HG03280 (cell line): ENCODE results near the gene ONECUT2.
"Not testable (repeated sequence)": the region's sequence is repeated elsewhere in the genome, so short reads cannot be mapped to it uniquely, and the experiment has no call there.

ENCODE experiments used
- ATAC-seq: cut with Tn5 transposase; IDR thresholded peaks from one replicate; pipeline ENCODE4 v1.9.1; 2021; ENCODE audit warnings: mild to moderate bottlenecking, moderate library complexity; ENCODE audit not compliant: unreplicated experiment

Gene ONECUT2

DNA sequence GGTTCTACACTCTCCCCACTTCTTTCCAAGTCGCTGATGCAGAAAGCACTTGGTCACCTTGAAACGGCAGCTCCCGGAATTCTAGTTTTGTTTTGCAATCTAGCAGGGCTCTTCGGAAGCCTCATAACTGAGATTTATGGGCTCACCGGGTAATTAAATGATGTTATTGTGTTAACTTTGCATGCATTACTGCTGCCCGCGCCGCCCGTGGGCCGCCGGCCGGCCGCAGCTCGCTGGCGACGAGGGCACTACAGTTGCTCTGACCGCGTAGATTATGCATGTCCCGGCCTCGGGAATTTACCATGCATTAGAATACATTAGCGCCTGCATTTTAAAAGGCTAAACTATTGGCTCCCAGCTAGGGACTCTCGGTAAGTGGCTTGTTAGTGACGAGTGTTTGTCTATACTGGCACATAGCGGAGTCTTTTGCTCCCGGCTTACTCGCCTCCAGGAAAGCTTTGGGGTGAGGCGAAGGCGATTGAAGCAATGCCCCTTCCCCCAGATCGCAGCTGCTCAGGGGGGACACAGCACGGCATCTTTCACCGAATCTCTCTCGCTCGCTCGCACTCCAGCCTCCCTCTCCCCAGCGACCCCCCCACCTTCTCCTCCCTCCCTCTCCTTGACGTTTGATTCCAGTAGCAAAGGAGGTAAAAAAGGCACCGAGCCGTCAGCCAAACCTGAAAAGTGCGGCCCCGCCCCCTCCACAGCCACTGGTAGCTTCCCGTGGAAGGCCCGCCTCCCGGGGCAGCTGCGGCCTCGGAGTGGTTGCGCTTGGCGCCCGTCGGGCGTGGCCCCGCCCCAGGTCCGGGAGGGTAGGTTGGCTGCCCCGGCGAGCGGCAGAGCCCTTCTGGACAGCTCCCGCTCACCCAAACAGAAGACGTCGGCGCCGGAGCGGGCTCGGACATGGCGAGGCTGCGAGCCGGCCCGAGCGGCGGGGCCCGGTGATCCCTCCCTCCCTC, at the start of gene ONECUT2:
Gene ONECUT2 (plus strand): TSS at position 839 of the 959 bp plus-strand sequence. CDS start 343 bp downstream, outside the sequence.
- peak; percentile 54 for ATAC-seq

DNA sequence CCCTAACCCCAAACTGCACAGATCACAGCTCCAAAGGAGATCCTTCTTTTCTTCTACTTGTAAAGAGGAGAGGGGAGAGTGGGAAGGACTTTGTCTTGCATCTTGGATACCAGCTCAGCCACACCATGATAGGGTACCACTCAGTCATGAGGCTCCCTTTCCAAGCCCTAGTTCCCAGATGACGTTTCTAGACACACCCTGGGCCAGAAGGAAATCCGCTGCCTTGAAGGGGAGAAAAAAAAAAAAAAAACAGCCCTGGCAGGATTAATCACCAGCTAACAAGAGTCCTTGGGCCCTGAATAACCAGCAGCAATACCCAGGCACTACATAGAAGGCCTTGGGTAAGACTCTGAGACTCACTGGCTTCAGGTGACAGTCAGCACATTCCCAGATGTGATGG, 45.9 kb upstream of the ONECUT2 start:
- ATAC-seq = no peak

DNA sequence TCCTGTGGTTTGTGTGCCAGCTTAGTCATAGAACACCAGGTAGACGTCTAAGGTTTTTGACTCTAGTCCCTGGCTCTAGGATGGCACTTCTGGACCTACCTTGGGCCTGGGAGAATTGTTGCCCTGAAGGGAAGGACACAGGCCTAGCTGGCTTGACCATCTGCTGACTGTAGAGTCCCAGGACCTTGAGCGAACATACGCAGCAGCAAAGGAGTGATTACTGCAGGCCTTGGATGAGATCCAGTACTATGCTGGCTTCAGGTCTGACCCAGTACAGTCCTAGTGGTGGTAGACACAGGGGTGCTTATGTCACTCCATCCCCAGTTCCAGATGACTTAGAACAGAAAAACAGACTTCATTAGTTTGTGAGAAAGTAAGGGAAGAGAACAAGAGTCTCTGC, 45.1 kb upstream of the ONECUT2 start:
- ATAC-seq = no peak

DNA sequence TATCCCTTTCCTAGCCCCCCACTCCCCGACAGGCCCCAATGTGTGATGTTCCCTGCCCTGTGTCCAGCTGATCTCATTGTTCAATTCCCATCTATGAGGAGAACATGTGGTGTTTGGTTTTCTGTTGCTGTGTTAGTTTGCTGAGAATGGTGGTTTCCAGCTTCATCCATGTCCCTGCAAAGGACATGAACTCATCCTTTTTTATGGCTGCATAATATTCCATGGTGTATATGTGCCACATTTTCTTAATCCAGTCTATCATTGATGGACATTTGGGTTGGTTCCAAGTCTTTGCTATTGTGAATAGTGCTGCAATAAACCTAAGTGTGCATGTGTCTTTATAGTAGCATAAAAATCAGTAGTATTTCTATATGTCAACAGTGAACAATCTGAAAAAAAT, 40.4 kb upstream of the ONECUT2 start:
- ATAC-seq = not testable (repeated sequence)

DNA sequence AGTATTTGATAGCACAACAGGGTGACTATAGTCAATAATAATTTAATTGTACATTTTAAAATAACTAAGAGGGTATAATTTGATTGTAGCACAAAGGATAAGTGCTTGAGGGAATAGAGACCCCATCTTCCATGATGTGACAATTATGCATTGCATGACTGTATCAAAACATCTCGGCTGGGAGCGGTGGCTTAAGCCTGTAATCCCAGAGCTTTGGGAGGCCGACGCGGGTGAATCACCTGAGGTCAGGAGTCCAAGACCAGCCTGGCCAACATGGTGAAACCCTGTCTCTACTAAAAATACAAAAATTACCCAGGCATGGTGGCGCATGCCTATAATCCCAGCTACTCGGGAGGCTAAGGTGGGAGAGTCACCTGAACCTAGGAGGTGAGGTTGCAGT, 38.3 kb upstream of the ONECUT2 start:
- not testable (repeated sequence) for ATAC-seq

DNA sequence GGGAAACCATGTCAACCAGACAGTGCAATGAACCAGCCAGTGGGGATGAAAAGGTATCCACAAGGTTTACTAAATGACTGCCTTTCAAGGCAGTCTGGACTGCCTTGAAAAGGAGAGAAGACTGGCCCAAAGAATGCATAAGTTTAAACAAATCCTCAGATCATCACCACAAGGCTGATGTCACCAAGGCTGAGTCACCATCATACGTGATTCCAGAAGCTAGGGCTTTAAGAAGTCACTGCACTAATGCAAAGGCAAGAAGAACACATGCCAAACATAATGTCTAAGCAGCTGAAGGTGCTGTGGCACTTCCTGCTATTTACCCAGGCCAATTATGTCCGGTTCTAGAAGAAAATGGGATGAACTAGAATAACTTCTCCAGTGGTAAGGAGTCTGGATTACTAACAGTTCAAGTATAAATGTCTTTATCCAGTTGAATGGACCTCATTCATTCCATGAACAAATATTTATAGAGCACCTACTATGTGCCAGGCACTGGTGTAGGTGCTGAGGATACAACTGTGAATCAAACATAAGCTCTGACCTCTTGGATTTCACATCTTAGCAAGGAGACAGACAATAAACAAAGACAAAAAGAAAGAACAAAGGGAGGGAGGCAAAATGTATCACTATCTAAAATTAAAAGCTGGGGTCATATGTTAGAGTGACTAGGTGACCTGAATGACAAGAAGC, 37.6 kb upstream of the ONECUT2 start:
- ATAC-seq = no peak

DNA sequence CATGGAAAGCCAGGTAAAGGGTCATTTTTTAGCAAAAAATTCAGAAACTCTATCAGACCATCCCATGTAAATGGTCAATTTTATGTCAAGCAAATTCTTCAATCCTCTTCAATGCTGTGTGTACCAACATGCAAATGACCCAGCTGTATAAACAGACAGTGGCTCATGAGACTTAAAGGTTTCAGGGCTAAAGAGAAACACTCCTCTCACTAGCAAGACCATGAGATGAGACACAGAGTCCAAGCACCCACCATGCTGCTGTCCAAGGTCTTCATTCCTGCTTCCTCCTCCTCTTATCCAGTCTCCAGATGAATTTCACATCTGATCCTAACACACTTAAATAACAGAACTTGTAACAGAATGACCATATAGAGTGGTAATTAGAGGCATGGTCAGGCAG, 30.8 kb upstream of the ONECUT2 start:
- ATAC-seq = no peak

DNA sequence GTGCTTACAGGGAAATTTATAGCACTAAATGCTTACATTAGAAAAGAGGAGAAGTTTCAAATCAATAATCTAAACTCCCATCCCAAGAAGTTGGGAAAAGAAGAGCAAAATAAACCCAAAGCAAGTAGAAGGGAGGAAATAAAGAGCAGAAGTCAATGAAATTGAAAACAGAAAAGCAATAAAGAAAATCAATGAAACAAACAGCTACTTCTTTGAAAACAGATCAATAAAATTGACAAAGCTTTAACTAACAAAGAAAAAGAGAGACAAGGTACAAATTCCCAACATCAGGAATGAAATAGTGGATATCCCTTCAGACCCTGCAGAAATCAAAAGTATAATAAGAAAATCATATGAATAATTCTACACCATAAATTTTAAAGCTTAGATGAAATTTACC, 25.5 kb upstream of the ONECUT2 start:
- no peak for ATAC-seq

DNA sequence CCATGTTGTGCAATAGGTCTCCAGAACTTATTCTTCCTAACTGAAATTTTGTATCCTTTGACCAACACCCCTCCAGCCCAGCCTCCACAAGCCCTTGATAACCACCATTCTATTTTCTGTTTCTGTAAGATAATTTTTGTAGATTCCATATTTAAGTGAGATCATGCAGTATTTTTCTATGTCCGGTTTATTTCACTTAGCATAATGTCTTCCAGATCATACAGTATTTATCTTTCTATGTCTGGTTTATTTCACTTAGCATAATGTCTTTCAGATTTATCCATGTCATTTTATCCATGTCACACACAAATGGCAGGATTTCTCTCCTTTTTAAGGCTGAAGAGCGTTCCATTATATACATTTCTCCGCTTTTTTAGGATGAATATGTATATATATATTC, 24.4 kb upstream of the ONECUT2 start:
- ATAC-seq = no peak

DNA sequence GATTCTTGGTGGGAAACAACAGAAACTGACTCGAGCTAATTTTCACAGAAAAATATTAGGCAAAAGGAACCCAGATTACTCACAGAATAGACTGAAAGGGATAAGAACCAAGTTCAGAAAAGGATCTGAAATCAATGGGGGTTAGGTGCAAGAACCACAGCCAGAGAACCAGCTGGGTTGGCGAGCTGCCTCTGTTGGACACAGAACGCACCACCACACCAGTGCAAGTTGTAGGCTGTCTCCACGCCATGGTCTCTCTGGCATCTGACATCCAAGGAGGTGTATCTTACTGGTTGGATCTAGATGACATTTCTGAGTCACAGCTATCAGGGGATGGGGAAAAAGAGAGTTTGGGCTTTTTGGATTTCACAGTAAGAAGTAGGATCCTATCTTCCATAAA, 18.6 kb upstream of the ONECUT2 start:
- ATAC-seq = no peak

DNA sequence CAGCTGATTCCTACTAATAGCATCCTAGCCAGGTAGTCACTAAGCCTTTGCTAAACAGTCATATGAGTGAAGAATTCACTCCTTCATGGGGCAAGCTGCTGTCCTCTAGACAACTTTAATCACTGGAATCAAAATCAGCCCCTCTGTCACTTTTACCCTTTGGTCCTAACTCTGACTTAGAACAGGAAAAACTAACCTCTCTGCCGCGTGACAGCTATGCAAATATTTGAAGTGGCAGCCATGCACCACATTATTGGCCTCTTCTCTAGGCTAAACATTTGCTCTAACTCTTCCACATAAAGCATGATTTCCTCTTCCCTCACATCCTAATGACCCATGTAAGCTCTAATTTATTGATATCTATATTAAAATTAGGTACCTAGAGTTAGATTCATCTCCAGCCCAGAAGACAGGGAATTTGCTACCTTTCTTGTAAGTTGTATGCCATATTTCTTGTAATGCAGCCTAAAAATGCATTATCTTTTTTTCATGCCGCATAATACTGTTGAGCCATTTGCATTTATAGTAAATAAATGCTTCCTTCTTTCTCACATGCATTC, 12.8 kb upstream of the ONECUT2 start:
- no peak for ATAC-seq

DNA sequence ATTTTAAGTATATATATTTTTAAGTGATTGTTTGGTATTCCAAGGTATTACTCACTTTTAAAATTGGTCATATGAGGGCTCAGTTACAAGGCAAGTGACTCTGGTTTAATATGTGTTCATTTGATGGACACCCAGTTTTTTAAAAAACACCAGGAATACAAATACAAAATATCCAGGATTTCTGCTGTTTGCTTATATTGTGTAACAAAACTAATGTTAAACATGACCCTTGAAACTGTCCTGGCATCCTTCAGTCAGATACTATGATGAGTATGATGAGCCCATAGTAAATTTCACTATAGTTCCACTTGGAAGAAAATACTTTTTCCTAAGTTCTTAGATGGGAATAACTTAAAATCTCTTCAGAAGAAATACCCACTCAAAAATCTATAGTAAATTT, 11.4 kb upstream of the ONECUT2 start:
- ATAC-seq = no peak

DNA sequence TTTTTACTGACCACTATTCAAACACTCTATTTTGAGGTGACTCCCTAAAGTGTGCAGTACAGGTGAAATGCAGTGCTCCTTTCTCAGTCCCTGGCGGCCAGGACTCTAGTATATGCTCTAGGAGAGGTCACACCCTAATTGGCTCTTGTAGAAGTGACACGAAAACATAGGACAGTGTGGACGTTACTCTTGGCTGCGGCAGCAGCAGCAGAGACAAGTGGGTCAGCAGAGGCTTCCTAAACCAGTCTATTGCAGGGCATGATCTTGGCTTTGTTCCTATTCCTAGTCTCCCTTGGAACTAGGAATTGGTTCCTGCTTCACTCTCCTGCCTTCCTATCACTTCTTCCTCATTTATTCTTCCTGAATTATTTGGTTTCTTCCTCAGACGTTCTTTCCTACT, 10.1 kb upstream of the ONECUT2 start:
- ATAC-seq = no peak

DNA sequence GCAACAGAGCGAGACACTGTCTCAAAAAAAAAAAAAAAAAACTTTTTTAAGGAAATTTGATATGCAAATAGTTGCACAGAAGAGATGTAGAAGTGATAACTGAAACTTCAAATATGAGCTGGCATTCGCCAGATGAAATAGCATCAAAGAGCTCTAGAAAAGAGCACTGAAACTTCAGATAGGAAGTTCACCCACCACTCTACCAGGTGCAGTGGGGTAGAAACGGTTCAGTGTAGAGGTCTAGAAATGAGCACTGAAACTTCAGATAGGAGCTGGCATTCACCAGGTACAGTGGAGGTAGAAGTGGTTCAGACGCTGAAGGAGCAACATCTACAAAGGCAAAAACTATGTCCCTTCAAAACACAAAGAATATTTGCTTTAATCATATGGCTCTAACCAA, 9.0 kb upstream of the ONECUT2 start:
- no peak for ATAC-seq

DNA sequence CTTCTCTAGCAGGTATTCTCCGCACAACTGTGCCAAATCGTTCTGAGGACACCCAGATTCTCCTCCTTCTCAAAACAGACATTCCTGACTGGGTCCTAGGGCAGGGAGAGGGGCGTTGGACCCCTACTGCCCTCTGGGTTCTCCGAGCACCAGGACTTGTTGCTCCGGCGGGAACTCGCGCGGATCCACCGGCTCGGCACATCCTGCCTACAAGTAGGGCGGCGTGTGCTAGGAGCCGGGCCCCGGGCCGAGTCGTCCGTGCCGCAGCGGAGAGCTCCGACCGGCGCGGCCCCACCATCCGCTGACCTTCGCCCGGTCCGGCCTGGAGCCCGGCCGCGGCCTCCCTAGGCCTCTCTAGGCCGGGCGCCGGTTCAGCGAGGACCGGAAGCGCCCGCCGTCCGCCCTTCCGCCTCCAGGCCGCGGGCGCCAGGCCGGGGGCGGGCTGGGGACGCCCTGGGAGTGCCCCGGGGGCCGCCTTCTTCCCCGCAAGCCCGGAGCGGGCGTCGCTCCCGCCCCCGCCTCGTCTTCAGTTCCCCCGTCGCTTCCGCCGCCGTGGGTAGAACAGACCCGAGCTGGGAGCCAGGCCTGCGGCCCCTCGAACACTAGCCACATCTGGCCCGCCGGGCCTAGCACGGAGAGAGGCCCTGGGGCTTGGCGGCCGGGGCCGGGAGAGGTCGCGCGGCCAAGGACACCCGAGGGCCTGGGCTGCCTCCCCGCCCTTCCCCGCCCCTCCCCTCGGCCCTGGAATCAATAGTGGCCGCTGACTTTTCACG, 7.6 kb upstream of the ONECUT2 start:
- no peak for ATAC-seq

DNA sequence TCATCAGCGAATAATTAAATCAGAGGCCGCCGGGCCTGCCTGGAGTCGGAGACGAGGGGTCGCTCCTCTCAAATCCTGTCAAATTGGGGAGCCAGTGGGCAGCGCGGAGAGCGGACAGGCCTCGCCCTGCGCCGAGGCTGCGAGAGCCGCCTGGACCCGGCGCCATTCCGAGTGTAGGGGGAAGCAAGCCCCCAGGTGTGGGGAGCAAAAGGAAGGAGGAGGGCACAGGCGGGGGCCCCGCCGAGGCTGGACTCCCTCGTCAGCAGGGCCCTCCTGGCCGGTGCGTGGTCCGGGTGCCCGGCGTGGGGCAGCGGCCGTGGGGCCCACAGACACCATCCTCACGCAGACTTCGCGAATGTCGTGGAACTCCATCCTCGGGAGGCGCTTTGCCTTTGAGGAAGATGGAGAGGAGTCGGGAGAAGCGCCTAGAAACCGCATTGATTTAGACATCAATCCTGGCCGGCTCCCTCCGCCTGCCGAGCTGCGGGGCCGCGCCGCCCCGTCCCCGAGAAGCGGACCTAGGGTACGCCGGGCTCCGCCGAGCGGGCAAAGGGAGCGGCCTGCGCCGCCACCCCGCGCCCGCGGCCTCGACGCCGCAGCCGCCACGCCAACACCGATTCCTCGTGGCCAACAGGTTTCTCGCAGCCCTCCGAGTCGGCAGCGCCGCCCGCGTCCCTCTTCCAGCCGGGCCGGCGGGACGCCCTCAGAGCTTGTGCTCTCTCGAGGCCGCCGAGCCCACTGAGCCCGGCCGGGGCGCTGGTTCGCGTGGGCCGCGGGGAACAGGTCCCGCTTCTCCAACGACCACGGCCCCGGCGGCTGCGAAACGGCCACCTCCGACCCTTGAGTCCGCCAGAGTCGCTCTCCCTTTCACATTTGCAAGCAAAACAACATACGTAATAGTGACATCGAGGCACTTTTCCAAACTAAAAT, 6.7 kb upstream of the ONECUT2 start:
- ATAC-seq = no peak

DNA sequence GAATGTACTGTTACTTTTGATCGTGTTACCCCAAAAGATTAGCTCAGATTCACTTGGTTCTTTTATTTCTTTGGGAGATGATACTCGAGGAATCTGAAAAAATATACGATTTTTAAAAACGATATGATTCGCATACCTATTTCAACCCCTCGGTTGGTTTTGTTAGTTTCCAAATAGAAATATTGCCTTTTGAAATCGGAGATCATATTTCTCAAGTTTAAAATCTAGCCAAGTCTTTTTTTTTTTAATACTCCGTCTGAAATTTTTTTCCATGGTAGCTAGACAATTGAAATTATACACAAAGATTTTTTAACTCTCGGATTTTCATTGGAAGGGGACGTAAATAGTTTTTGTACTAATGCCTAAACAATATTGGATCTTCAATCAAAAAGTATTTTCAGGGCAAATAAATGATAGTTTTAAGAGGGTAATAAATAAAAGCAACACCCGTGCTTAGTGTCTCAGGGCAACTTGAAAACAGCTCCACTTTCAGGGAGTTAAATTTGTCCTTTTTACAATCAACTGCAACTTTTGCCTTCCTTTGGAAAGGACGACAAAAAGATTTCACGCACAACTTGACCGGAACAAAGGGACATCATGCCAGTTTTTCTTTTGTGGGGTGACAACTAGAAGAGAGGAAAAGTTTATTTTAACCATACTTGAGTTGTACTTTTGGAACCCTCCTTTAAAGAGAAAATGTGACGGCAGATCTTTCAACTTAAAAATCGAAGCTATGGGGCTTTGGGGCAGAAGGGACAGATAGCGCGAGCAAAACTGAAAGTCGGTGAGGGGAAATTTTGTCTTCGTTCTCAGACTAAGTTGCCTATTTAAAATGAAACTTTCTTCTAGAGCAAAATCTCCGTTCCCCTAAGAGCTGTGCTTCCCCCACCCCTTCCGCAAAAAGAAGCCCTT, 5.8 kb upstream of the ONECUT2 start:
- ATAC-seq = no peak

DNA sequence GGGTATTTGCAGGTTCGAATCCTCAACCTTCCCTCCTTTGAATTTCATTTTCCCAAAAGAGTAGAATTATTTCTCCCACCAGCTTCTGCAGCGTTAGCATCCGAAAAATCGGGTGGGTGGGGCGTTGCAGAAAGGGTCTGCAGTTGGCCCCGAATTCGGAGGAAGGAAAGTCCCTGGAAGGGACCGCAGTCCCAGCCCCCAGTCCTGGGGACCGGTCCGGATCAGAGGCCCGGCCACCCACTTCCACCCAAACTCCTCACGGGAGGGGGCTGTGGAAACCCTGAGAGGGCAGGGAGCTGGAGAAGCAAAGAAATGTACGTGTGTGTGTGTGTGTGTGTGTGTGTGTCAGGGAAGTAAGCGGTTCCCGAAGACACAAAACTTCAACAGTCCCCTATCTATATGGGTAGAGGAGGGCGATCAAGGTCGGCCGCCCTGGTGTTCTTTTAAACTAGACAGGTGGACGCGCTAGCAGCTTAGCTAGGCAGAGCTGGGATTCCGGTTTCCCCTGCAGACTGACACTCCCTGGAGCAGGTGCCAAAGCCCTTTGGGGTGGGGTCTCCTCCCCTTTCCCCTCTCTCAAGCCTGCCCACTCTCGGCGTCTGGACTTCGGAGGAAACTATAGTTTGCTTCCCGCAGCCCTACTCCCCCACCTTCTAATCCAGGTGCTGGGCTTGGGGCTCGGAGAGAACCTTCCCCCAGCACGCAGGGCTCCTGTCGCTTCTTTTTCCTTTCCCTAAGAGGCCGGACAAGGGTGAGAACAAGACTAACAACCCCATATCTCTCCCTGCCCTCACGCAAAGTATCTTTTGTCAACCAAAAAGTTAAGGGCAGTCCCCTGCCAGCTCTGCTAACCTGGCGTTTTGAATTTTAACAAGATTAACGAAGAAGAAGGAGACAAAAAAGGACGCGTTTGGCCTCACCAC, 4.8 kb upstream of the ONECUT2 start:
- ATAC-seq = no peak
